ENCODE data around the gene DEFB115. TPM values are rescaled to one million over a fixed set of nuclear protein-coding genes. Genes with fewer than 3 reads are reported as not detected.

The DEFB115 gene
- total RNA-seq, 1 experiment from 2014 or later: not detected

Other genes starting within 250 kb of the DEFB115 start
- gene DEFB116, start 50.9 kb downstream of the DEFB115 start, total RNA-seq (2014; rRNA removed): not detected in 2 replicates
- not detected in 2 replicates for gene DEFB118, start 110.9 kb downstream of the DEFB115 start, total RNA-seq (2014; rRNA removed)
- gene DEFB119, start 132.9 kb downstream of the DEFB115 start, total RNA-seq (2014; rRNA removed): not detected in 2 replicates
- not detected in 2 replicates for gene DEFB121, start 148.6 kb downstream of the DEFB115 start, total RNA-seq (2014; rRNA removed)
- not detected in 2 replicates for gene DEFB123, start 183.0 kb downstream of the DEFB115 start, total RNA-seq (2014; rRNA removed)
- gene DEFB124, start 217.5 kb downstream of the DEFB115 start, total RNA-seq (2014; rRNA removed): not detected in 2 replicates
- not detected in 2 replicates for gene REM1, start 217.6 kb downstream of the DEFB115 start, total RNA-seq (2014; rRNA removed)

Data from PC-3 (cell line).